ENCODE data around the gene BIK. TPM values are rescaled to one million over a fixed set of nuclear protein-coding genes. Genes with fewer than 3 reads are reported as not detected.
A peak's percentile ranks its signal among the peaks of the same experiment; 100 is the strongest.

Gene BIK
- total and polyA plus RNA-seq, 11 donors, result 0.23 to 0.88 (median 0.46) TPM; not detected in 7

DNA sequence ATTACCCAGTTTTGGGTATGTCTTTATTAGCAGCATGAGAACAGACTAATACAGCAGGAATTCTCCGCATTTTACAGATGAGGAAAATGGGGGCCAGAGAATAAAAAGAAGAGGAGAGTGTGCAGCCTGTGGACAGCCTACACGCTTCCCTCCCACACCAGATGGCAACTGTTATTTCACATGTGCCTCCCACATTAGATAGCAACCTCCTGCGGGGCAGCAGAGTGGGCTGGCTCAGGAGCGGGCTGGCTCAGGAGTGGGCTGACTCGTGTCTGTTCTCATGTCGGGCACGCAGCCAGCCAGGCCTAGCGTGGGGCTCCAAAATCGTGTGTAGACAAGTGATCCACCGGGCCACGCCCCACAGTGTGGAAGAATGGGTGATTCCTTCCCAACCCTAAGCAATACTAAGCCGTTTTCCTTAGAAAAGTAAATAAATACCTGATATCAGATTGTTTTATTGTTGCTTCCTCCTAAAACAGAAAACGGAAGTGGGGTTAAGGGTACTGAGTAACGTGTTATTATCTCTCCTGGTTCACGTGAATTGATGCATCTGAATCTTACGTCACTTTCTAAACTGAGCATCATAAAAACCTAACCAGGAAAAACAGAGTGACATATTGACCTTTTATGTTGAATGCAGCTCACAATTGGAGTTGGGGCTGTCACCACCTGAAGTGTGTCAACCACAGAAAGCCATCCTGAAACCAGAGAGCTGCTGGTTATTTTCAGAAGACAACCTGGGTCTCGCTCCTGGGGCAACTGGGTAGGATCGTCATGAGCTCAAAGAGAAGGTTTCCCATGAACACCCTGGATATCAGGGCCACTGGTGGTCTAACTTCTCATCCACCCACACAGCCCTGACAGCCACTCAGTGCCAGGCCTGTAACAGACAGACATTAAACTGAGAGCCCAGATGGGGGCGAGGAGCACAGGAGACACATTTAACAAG lies 24.6 kb upstream of the BIK start:
- H3K27ac ChIP-seq, result peak overlapping the region in 10 of 12 donors; percentile 24 to 75 (median 54)
- 50 to 61% (median 54%) methylated on average over 19 of the region's 19 CpGs for WGBS, 4 donors
- peak in 2 of 5 donors; percentile 44 to 61 for DNase-seq
- no peaks in the 10 kb centered on the region for H3K36me3 ChIP-seq
- peaks cover 0 to 30% (median 9%) of the 10 kb centered on the region in 12 donors for H3K4me1 ChIP-seq
- H3K9me3 ChIP-seq, result no peaks in the 10 kb centered on the region
- no peaks in the 10 kb centered on the region for H3K27me3 ChIP-seq
- intact Hi-C loops (cut with DNase I), result loop anchor here in 2 of 10 donors (10.0 kb wide), 3 partner anchors 61 to 221 kb away; no protein-coding TSS in a partner anchor
- H3K4me3 ChIP-seq, result no peak overlapping the region
- ATAC-seq, result peak in 3 of 4 donors; percentile 13 to 33 (median 19)
- TF ChIP-seq, protein P1, sequence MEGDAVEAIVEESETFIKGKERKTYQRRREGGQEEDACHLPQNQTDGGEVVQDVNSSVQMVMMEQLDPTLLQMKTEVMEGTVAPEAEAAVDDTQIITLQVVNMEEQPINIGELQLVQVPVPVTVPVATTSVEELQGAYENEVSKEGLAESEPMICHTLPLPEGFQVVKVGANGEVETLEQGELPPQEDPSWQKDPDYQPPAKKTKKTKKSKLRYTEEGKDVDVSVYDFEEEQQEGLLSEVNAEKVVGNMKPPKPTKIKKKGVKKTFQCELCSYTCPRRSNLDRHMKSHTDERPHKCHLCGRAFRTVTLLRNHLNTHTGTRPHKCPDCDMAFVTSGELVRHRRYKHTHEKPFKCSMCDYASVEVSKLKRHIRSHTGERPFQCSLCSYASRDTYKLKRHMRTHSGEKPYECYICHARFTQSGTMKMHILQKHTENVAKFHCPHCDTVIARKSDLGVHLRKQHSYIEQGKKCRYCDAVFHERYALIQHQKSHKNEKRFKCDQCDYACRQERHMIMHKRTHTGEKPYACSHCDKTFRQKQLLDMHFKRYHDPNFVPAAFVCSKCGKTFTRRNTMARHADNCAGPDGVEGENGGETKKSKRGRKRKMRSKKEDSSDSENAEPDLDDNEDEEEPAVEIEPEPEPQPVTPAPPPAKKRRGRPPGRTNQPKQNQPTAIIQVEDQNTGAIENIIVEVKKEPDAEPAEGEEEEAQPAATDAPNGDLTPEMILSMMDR (IDR thresholded peaks at IDR 0.05), result no peak
- TF ChIP-seq POLR2A (IDR thresholded peaks at IDR 0.05), result no peak

DNA sequence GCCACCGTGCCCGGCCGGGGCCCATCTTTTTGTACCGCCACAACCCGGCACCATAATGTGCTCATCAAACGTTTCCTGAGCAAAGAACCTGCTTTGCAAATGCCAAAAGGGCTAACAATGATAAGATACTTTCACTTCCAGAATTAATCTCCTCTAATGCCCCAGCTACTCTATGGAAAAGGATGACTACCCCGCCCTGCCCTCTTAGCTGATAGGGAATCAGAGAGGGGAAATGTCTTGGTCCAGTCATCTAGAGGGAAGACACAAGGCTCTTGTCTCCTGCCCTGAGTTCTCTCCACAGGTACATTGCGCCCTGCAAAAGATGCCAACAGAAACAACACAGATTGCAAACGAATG lies 21.9 kb upstream of the BIK start:
- Histone ChIP-seq H3K4me3 (peak overlapping the region; percentile 38 to 96 (median 84)), H3K9me3 (no peaks in the 10 kb centered on the region), H3K4me1 (peaks cover 0 to 30% (median 9%) of the 10 kb centered on the region in 12 donors), H3K27me3 (no peaks in the 10 kb centered on the region), H3K27ac (peak overlapping the region in 9 of 12 donors; percentile 57 to 77 (median 69)), H3K36me3 (no peaks in the 10 kb centered on the region)
- TF ChIP-seq POLR2A (IDR thresholded peaks at IDR 0.05), result no peak
- TF ChIP-seq, protein P1 (IDR thresholded peaks at IDR 0.05), result no peak
- DNase-seq (no peak), ATAC-seq (no peak)
- WGBS, 4 donors, result 52 to 64% (median 60%) methylated on average over 9 of the region's 9 CpGs
- intact Hi-C loops (cut with DNase I), result loop anchor here in 4 of 10 donors (2.0 to 10.0 kb wide), 5 partner anchors 64 to 308 kb away; no protein-coding TSS in a partner anchor

DNA sequence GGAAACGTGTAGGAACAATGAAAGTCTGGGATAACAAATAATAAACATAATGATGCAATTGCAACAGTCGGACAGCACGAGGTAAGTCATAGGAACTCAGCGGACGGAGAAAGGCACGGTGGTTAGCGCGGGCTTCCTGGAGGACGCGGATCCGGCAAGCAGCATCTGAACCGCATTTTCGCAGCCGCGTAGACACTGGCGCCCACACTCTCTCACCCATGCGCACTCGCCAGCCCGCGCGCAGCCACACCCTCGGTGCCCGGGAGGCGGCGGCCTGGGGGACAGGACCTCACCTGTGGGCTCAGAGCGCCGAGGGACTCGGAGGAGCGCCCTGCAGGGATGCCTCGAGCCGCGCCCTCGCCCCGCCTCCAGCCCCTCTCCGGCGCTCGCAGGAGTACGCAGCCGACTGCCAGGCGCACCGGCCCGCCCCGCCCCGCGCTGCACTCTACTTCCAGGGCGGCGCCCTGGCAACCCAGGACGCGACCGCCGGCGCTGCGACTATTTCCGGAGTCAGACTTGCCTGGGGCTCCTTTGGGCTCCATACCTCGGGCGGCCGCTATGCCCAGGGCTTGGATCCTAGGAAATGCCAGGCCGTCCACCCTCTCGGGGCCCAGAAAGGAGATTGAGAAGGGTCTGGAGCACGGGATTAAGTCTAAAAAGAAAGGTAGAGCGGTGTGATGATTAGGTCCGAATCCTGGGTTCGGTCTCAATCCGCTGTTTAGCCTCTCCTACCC lies 21.4 kb upstream of the BIK start, which contains the start of gene TTLL1:
TTLL1 (minus strand) TSS at position 408 of the 734 bp plus-strand sequence. CDS start 13,805 bp downstream, outside the sequence.
- no peaks in the 10 kb centered on the region for H3K36me3 ChIP-seq
- TF ChIP-seq, protein P1 (IDR thresholded peaks at IDR 0.05), result peak in 2 of 12 donors; percentile 14 to 15
- TF ChIP-seq POLR2A (IDR thresholded peaks at IDR 0.05), result peak in 1 of 2 donors; percentile 42
- peak within 1 kb of the TSS; percentile 38 to 96 (median 84) for H3K4me3 ChIP-seq
- H3K9me3 ChIP-seq, result no peaks in the 10 kb centered on the region
- H3K27ac ChIP-seq, result peak within 1 kb of the TSS in 11 of 12 donors; percentile 47 to 77 (median 67)
- intact Hi-C loops (cut with DNase I), result loop anchor here in 4 of 10 donors (2.0 to 10.0 kb wide), 5 partner anchors 64 to 308 kb away; no protein-coding TSS in a partner anchor
- peaks cover 0 to 30% (median 12%) of the 10 kb centered on the region in 12 donors for H3K4me1 ChIP-seq
- peak; percentile 90 to 95 (median 93) for DNase-seq
- 4 to 8% (median 5%) methylated on average over 39 to 64 of the region's 64 CpGs for WGBS, 4 donors
- no peaks in the 10 kb centered on the region for H3K27me3 ChIP-seq
- peak; percentile 90 to 95 (median 93) for ATAC-seq
